HG03103 (cell line): ENCODE measurements around the gene KRT81.
"Not testable (repeated sequence)": the region's sequence is repeated elsewhere in the genome, so short reads cannot be mapped to it uniquely, and the experiment has no call there.

Source experiments
- ATAC-seq: cut with Tn5 transposase; IDR thresholded peaks from one replicate; pipeline ENCODE4 v1.9.1; 2021; ENCODE audit warnings: low read depth; ENCODE audit not compliant: unreplicated experiment

KRT81 gene

GRCh38 chr12:52278575-52279421 is 12.5 kb downstream of the KRT81 start:
- no peak for ATAC-seq

DNA sequence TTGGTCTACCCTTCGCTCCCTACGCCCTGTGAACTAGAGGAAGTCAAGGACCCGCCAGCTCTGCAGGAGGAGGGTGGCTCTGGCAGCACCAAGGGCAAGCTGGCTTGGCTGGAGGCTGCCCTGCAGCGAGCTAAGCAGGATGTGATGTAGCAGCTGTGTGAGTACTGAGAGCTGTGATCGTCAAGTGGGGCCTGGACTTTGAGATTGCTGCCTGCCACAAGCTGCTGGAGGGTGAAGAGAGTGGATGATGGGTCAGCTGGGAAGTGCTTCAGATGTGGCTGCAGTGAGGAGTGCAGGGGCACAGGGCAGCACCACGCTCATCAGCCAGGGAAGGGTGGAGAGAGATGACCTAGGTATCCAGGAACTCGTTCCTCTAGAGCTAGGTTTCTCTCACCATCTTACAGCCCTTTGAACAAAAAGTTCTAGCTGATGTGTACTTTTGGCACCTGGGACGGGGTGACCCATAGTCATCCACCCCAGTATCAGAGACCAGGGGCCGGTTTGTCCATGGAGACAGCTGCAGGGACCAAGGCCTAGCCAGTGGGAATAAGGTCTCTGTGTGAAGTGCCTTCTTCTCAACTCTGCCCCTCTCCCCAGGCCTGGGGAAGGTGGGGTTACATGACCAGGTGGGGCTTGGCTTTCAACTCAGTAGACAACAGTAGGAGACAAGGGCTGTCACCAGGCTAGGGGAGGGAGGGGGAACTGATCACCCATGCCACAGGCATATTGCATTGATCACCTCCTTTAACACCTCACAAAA is 13.7 kb downstream of the KRT81 start:
- ATAC-seq = no peak

DNA sequence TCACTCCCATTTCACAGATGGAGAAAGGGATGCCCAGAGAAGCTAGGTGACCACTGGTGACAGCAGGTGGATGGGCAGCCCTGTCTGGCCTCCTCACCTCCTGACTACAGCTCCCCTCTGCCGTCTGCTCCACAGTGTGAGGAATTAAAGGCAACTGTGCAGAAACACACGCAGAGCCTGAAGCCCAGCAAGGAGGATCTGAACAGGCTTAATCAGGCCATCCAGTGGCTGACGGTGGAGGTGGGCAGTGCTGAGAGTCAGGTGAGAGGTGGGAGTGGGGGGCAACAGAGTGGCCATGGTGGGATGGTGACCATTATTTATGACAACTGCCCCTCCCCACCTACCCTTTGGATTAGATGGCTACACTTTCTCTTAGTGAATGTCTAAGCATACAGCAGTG is 15.6 kb downstream of the KRT81 start:
- no peak for ATAC-seq

DNA sequence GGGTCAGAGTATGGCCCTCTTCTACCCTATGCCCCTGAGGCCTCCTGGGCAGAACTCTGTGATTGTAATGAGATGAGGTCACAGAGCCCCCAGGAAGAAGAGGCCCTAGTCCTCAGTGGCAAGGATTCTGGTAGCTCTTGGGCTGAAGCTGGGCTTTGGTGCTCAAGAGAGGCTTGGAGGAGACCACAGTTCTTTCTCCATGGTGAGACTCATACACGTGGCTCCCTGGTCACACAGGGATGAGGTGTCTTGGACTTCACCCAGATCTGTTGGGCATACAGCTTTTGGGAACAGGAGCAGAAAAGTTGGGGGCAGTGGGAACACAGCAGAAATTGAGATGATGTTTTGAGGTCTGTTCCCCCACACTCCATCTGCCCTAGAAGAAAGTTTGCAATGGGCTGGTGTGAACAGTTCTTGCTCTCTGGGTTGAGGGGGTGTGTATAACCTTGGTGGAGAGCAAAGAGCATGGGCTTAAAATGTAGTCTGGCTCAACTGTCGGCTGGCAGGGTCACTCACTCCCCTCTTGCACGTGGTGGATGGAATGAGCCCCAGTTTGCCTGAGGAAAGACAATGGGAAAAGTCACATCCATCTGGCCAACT is 16.7 kb downstream of the KRT81 start, which contains the start of gene KRT86:
KRT86 (plus strand) TSS at position 125 of the 600 bp plus-strand sequence. CDS start 27,272 bp downstream, outside the sequence.
- no peak for ATAC-seq

- no peak for ATAC-seq
Observed at GRCh38 chr12:52271158-52271557, 20.2 kb downstream of the KRT81 start.

DNA sequence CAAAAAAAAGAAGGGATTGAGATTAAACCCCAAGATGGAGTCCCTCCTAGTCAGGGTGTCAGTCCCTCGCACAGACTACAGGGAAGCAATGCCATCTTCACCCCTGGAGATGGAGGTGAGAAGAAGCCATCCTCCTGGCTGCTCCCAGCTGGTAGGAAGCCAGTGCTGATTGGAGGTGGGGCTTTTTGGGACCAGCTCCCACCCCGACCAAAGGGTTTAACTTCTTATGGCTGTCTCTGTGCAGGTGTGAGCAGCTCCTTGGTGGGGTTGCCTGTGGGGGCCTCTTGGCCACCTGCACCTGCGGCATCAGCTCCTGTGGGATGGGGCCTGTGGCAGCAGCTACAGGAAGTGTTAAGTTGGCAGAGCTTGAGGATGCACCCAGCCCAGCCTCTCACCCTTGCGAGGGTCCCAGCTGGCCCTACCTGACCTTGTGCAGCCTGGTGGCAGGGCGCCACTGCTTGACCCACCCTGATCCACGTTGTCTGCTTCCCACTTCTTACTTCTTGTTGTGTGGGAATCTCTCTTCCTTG is 20.7 kb downstream of the KRT81 start:
- ATAC-seq = no peak

- no peak for ATAC-seq
Observed at GRCh38 chr12:52268212-52268611, 23.1 kb downstream of the KRT81 start.

DNA sequence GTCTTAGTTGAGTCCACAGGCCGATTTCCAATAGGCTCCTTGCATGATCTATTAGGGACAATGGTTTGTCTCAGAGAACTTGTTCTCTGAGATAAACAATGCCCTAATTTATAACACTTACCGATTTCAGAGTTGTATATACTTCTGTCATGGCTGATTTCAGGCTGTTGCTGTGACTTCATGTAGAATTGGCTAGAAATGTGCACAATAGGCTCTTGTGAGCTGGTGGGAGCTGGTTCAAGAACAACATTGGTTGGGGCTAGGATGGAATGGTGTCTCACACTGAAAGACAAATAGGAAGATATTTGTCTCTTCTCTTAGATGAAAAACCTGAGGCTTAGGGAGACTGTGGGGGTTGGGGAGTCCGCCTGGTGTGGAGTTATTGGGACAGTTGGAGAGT is 23.6 kb downstream of the KRT81 start:
- no peak for ATAC-seq

- no peak for ATAC-seq
Observed at GRCh38 chr12:52267266-52267665, 24.1 kb downstream of the KRT81 start.

DNA sequence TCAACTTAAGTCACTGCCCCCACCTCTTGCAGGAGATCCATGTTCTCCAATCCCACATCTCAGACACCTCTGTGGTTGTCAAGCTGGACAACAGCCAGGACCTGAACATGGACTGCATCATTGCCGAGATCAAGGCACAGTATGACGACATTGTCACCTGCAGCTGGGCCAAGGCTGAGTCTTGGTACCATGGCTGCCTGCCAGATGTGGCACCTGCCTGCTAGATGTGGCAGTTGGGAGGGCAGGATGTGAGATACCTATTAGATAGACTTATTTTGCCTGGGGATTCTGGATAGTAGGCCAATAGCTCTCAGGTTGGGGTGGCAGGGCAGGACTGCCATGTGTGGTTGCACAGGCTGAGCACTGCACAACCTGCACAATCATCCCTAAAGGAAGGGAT is 24.8 kb downstream of the KRT81 start:
- no peak for ATAC-seq

DNA sequence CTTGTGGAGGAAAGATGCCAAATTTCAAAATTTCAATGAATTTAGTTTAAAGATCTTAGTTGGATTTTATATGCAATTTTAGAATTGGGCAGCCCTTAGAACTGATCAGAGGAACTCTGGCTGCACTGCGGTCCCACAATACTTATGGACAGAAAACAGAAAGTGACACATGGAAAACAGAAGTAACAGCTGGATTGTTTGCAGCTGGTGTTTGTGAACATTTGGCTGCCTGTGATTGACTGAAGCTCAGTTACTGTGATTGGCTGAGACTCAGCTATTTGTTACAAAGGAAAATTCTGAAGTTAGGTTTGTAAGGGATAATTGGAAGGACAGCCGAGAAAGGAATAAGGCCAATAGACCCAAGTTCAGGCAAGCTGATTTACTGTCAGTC is 26.9 kb downstream of the KRT81 start:
- no peak for ATAC-seq

DNA sequence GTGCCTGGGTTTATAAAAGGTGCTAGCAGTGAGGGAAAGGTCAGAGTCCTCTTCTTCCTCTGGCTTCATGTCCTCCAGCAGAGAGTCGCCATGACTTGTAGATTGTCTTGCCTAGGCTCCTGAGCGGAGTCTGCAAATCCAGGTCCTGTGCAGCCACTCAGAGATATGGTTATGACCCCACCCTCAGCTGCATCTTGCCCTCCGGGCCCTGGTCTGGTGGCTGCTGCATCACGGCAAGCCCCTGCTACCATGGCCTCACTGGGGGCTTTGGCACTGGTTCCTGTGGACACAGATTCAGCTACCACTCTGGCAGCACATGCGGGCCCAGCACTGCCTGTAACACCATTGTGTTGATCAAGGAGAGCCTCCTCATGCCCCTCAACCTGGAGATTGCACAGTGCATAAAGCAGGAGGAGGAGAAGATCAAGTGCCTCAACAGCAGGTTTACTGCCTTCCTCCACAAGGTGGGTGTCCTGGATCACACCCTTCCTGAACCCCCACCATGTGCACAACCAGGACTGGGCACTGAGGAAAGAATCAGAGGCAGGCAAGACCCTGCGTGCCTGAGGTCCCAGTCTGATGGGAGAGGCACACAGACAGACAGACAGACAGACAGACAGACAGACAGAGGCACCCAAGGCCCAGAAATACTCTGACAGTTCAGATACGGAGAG is 27.4 kb downstream of the KRT81 start:
- no peak for ATAC-seq

GRCh38 chr12:52262286-52262685 is 29.0 kb downstream of the KRT81 start:
- no peak for ATAC-seq

DNA sequence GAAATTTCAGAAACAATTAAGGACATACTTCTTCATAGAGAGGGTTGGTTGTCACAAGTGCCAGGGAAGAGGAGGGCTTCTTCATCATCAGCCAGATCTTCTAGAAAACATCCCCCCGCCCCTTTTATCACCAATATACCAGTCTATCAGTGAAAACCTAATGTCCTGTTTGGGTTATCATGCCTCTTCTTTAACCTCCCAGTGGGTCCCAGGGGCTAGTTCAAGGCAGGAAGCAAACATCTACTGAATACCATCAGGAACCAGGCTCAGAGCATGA is 30.2 kb downstream of the KRT81 start:
- no peak for ATAC-seq

DNA sequence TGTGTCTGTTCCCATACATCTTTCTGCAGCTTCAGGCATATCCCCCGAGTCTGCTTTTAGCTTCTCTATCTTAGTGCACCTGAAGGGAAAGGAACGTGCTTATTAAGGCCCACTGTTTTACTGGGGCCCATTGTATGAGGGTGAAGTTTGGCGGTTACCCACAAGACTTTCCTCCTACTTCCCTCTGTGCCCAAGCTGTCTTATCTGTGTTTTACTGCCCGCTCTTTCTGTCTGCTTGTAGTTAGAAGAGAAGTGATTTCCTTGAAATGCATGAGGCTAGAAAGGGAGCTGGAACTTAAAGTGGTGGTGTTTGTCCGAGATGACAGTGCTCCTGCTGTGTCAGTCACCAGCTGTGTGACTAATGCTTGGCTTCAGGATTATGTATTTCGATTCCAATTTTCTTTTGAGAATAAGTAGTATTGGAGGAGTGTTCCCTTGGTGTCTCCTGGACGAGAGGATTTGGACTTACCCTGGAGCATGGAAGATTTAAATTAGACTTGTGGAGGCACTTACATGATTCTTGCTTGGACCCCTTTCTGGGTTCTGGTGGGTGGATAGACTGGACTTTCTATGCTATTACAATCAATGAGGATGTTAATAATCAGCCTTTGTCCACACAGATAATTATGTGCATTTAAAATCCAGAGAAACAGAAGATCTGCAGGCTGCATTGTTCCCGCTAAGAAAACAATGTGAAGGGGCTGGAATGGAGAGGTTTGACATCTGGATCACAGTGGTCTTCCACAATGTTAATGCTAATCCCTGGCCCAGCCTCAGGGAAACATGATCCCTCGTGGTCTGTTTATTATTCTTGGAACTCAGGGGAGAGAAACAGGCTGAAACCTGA is 30.8 kb downstream of the KRT81 start:
- ATAC-seq = no peak

GRCh38 chr12:52259657-52260243 is 31.6 kb downstream of the KRT81 start:
- no peak for ATAC-seq

DNA sequence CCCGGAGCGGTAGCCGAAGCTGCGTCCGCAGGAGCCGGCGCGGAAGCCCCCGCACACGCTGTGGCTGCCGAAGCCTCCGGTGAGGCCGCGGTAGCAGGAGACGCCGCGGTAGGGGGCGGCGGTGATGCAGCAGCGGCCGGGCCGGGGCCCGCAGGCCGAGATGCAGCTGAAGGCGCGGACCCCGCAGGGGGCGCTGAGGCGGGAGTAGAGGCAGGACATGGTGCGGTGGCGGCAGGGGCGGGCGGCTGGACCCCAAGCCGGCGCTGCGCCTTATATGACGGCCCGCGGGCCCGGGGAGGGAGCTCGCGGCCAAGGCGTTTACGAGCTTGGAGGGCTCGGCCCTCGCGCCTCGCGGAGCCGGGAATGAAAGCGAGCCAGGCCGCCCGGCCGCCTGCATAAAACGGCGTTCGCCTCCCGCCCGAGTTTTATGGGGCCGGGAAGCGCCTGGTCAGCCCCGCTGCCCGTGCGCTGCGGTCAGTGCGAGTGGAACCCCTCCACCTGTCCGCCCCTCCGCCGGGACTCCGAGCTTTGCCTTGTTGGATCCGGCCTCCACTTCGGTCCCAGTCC is 32.9 kb downstream of the KRT81 start:
- ATAC-seq = no peak

GRCh38 chr12:52257922-52258321 is 33.4 kb downstream of the KRT81 start:
- ATAC-seq = not testable (repeated sequence)

DNA sequence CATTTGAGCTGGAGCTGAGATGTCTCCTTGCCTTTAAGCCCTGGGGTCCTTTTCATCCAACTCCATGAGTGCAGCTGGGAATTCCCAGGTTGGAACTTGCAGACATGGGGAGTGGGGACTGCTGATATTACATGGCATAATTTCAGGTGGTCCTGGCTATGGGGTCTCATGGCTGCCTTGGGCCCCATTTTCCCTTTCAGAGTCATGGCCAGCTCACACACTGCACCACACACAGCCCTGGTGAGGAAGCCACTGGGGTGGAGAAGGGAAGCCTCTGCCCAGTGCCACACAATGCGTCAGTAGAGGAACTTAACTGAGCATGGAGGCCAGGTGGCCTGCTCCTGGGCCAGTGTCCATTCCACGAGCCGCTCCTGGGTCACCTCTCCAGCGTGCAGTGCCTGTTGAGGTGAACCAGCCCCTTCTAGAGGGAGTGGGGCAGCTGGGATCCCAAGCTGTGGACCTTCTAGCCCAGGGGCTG is 34.2 kb downstream of the KRT81 start:
- no peak for ATAC-seq
